ENCODE data around the gene ABHD6.
"Not testable (repeated sequence)": the region's sequence is repeated elsewhere in the genome, so short reads cannot be mapped to it uniquely, and the experiment has no call there.

The ABHD6 gene

GRCh38 chr3:58266577-58266976 is 29.0 kb downstream of the ABHD6 start (continued):
- TF ChIP-seq ATF2 (tag by site-specific recombination; IDR thresholded peaks at IDR 0.05; ENCODE audit: low read depth), result no peak
- TF ChIP-seq ZNF398 (tag by site-specific recombination; IDR thresholded peaks at IDR 0.05), result no peak
- TF ChIP-seq ZNF16 (tag by site-specific recombination; IDR thresholded peaks at IDR 0.05; ENCODE audit: low read depth), result no peak
- TF ChIP-seq GLI4 (tag by site-specific recombination; IDR thresholded peaks at IDR 0.05), result no peak
- TF ChIP-seq ZNF610 (tag by site-specific recombination; IDR thresholded peaks at IDR 0.05; ENCODE audit: borderline replicate concordance), result no peak
- no peak for TF ChIP-seq ZBTB21 (tag by site-specific recombination; IDR thresholded peaks at IDR 0.05)

GRCh38 chr3:58267543-58267942 is 30.0 kb downstream of the ABHD6 start:
- H3K4me1 ChIP-seq (ENCODE audit: control insufficient read depth, insufficient read depth, low read length); H3K27ac ChIP-seq (ENCODE audit: extremely low read depth, low read depth, low read length); POLR2A ChIA-PET; H3K4me3 ChIP-seq (ENCODE audit: low read depth, low read length); CTCF ChIA-PET; H3K36me3 ChIP-seq (ENCODE audit: control insufficient read depth in 2 of 2, insufficient read depth in 1 of 2, low read length in 2 of 2); H3K9me3 ChIP-seq (ENCODE audit: control insufficient read depth, insufficient read depth, low read depth, low read length): not testable (repeated sequence)
- peak; percentile 31; the same call in 1 of the 2 replicates for TF ChIP-seq ATF2 (tag by site-specific recombination; IDR thresholded peaks at IDR 0.05; ENCODE audit: low read depth)

- Histone ChIP-seq H3K4me1 (ENCODE audit: control insufficient read depth, insufficient read depth, low read length) (no peaks in the 10 kb centered on the region), H3K27ac (ENCODE audit: extremely low read depth, low read depth, low read length) (no peak overlapping the region), H3K9me3 (ENCODE audit: control insufficient read depth, insufficient read depth, low read depth, low read length) (no peaks in the 10 kb centered on the region), H3K4me3 (ENCODE audit: low read depth, low read length) (no peak overlapping the region), H3K36me3 (ENCODE audit: control insufficient read depth in 2 of 2, insufficient read depth in 1 of 2, low read length in 2 of 2) (peaks cover 0 to 6% of the 10 kb centered on the region in 2 experiments; a peak in 2 of 3 replicates)
- ChIA-PET CTCF (no interaction called here), POLR2A (no interaction called here)
- TF ChIP-seq SETDB1 (IDR thresholded peaks at IDR 0.05; ENCODE audit: insufficient read length, low read length) (no peak), PBX3 (CRISPR knock-in tag; IDR thresholded peaks at IDR 0.05) (no peak), MEIS1 (CRISPR knock-in tag; IDR thresholded peaks at IDR 0.05; ENCODE audit: borderline replicate concordance) (no peak), ZNF555 (tag by site-specific recombination; conservative IDR thresholded peaks at IDR 0.05) (no peak), ZSCAN5A (tag by site-specific recombination; IDR thresholded peaks at IDR 0.05) (no peak), IKZF3 (tag by site-specific recombination; IDR thresholded peaks at IDR 0.05) (no peak)
Measured at GRCh38 chr3:58269356-58269755, 31.8 kb downstream of the ABHD6 start.

All from HEK293 (cell line).